Tibial nerve (tissue), 4 donors: ENCODE data around the gene MSRB1. TPM values are rescaled to one million over a fixed set of nuclear protein-coding genes. Genes with fewer than 3 reads are reported as not detected.

Experiments
- DNase-seq, 2 donors: peaks; one replicate each; pipeline ENCODE4 v3.0.0-alpha.2; 2019; ENCODE audit warnings: low spot score in 2 of 2
- H3K27ac ChIP-seq, 4 donors: fragments of 200-600 bp; sonication (generic) in 3 of 4; one replicate each; pipeline ENCODE4 v1.5.1; 2017 to 2019; ENCODE audit warnings: mild to moderate bottlenecking in 1 of 4
- H3K27me3 ChIP-seq, 2 donors: fragments of 200-600 bp; sonication (generic) in 1 of 2; one replicate each; pipeline versions ENCODE4 v1.5.1 to v1.6.0; 2017 to 2019
- H3K36me3 ChIP-seq, 3 donors: fragments of 200-600 bp; sonication (generic); one replicate each; pipeline ENCODE4 v1.5.1; 2018 to 2019
- H3K4me1 ChIP-seq, 4 donors: fragments of 200-600 bp; sonication (generic) in 3 of 4; one replicate each; pipeline ENCODE4 v1.5.1; 2017 to 2019
- H3K4me3 ChIP-seq, 4 donors: fragments of 200-600 bp; sonication (generic) in 3 of 4; one replicate each; pipeline ENCODE4 v1.5.1; 2017 to 2019; ENCODE audit warnings: mild to moderate bottlenecking in 1 of 4, moderate library complexity in 1 of 4
- H3K9me3 ChIP-seq, 4 donors: fragments of 200-600 bp; sonication (generic) in 3 of 4; one replicate each; pipeline ENCODE4 v1.5.1; 2017 to 2019
- CTCF ChIP-seq, 5 experiments: fragments of 200-600 bp in 3 of 5; fragments of 450-650 bp in 2 of 5; sonication (generic) in 3 of 5; IDR thresholded peaks; one replicate each; pipeline ENCODE4 v1.5.1; 2016 to 2019; ENCODE audit warnings: antibody characterized with exemption in 5 of 5, mild to moderate bottlenecking in 3 of 5, moderate library complexity in 2 of 5
- EP300 ChIP-seq, 2 donors: sonication (generic); formaldehyde crosslinking; IDR thresholded peaks; one replicate each; pipeline ENCODE4 v1.6.1; 2017; ENCODE audit warnings: antibody characterized with exemption in 2 of 2, mild to moderate bottlenecking in 1 of 2
- POLR2A ChIP-seq, 2 donors: fragments of 450-650 bp; IDR thresholded peaks; one replicate each; pipeline ENCODE4 v1.6.1; 2017; ENCODE audit warnings: antibody characterized with exemption in 2 of 2, mild to moderate bottlenecking in 2 of 2, moderate library complexity in 2 of 2
- WGBS, 2 donors: methylation state at CpG; one replicate each; pipeline ENCODE4 v1.1.5; 2018; 5-methylcytosine and 5-hydroxymethylcytosine counted together
- total RNA-seq, 4 donors: library from RNA; depleted of rRNA; stranded (reverse); fragments of >200 nt; gene quantifications; one replicate each; pipeline ENCODE4 v1.1.0, GENCODE V29; 2016

The MSRB1 gene
- total RNA-seq, 4 donors from 2014 or later: 22.5 to 46.1 (median 30.3) TPM

GRCh38 chr16:1982013-1982433 lies 39.0 kb upstream of the MSRB1 start:
- TF ChIP-seq EP300 (IDR thresholded peaks at IDR 0.05) (no peak), POLR2A (IDR thresholded peaks at IDR 0.05) (no peak)
- no peak overlapping the region for H3K4me3 ChIP-seq
- peaks cover 0 to 54% of the 10 kb centered on the region in 2 donors for H3K27me3 ChIP-seq
- 39 to 43% methylated on average over 5 of the region's 5 CpGs for WGBS, 2 donors
- H3K27ac ChIP-seq: no peak overlapping the region
- DNase-seq: no peak
- H3K4me1 ChIP-seq: peaks cover 0 to 46% (median 24%) of the 10 kb centered on the region in 4 donors
- peaks cover 0 to 44% (median 13%) of the 10 kb centered on the region in 3 donors for H3K36me3 ChIP-seq
- no peaks in the 10 kb centered on the region for H3K9me3 ChIP-seq

DNA sequence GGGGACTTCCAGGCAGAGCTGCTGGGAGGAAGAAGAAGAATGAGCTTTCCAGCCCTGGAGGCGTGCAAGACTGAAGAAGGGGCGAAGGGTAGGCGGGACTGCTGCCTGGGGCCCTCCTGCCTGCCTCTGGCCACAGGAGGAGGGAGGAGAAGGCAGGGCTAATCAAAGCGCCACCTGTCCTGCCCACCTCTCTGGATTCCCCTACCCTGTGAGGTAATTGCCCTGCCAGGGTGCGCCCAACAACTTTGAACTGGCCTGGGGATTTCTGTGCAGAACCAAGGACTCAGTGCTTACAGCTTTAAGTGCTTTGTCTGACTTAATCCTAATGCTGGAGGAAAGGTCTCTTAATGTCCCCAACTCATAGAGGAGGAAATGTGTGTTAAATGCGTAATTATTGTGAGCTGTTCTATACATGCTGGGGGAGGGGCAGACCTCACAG lies 38.4 kb upstream of the MSRB1 start, which contains the start of gene NOXO1:
Gene NOXO1, minus strand, starts transcription at position 72 of the 439 bp plus-strand sequence. CDS start 290 bp downstream, outside the sequence.
- peaks cover 0 to 44% (median 19%) of the 10 kb centered on the region in 3 donors for H3K36me3 ChIP-seq
- peaks cover 0 to 55% of the 10 kb centered on the region in 2 donors for H3K27me3 ChIP-seq
- peaks cover 0 to 46% (median 24%) of the 10 kb centered on the region in 4 donors for H3K4me1 ChIP-seq
- no peak within 1 kb of the TSS for H3K4me3 ChIP-seq
- 25 to 27% methylated on average over 6 of the region's 6 CpGs for WGBS, 2 donors
- no peaks in the 10 kb centered on the region for H3K9me3 ChIP-seq
- no peak for TF ChIP-seq EP300 (IDR thresholded peaks at IDR 0.05)
- no peak for TF ChIP-seq POLR2A (IDR thresholded peaks at IDR 0.05)
- no peak for TF ChIP-seq CTCF (IDR thresholded peaks at IDR 0.05)
- H3K27ac ChIP-seq: no peak within 1 kb of the TSS
- no peak for DNase-seq

DNA sequence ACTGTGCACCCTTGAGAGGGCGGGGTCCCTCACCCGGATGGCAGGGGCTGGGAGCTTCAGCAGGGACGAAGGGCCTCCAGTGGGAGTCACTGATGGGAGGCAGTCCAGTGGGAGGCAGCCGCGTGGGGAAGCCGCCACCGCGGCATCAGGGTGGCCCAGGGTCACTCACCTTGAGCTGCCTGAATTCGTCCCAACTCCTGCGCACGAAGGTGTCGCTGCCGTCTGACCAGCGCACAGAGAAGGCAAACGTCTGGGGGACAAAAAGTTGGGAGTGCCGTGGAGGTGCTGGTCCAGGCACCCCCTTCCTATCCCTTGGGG lies 37.7 kb upstream of the MSRB1 start:
- no peak for DNase-seq
- Histone ChIP-seq H3K4me3 (no peak overlapping the region), H3K9me3 (no peaks in the 10 kb centered on the region), H3K27me3 (peaks cover 0 to 55% of the 10 kb centered on the region in 2 donors), H3K36me3 (peaks cover 0 to 44% (median 24%) of the 10 kb centered on the region in 3 donors), H3K4me1 (peaks cover 0 to 45% (median 24%) of the 10 kb centered on the region in 4 donors), H3K27ac (no peak overlapping the region)
- TF ChIP-seq CTCF (IDR thresholded peaks at IDR 0.05): no peak
- no peak for TF ChIP-seq POLR2A (IDR thresholded peaks at IDR 0.05)
- TF ChIP-seq EP300 (IDR thresholded peaks at IDR 0.05): no peak
- 12 to 23% methylated on average over 13 to 16 of the region's 16 CpGs for WGBS, 2 donors

- H3K36me3 ChIP-seq: peaks cover 0 to 44% (median 28%) of the 10 kb centered on the region in 3 donors
- H3K27ac ChIP-seq: no peak overlapping the region
- 6 to 10% methylated on average over 33 to 40 of the region's 53 CpGs for WGBS, 2 donors
- no peak for TF ChIP-seq POLR2A (IDR thresholded peaks at IDR 0.05)
- no peak for TF ChIP-seq CTCF (IDR thresholded peaks at IDR 0.05)
- TF ChIP-seq EP300 (IDR thresholded peaks at IDR 0.05): no peak
- H3K27me3 ChIP-seq: peaks cover 0 to 55% of the 10 kb centered on the region in 2 donors
- peaks cover 0 to 40% (median 21%) of the 10 kb centered on the region in 4 donors for H3K4me1 ChIP-seq
- no peaks in the 10 kb centered on the region for H3K9me3 ChIP-seq
- DNase-seq: no peak
- no peak overlapping the region for H3K4me3 ChIP-seq
These were observed 37.2 kb upstream of the MSRB1 start for GRCh38 chr16:1980030-1980769.

DNA sequence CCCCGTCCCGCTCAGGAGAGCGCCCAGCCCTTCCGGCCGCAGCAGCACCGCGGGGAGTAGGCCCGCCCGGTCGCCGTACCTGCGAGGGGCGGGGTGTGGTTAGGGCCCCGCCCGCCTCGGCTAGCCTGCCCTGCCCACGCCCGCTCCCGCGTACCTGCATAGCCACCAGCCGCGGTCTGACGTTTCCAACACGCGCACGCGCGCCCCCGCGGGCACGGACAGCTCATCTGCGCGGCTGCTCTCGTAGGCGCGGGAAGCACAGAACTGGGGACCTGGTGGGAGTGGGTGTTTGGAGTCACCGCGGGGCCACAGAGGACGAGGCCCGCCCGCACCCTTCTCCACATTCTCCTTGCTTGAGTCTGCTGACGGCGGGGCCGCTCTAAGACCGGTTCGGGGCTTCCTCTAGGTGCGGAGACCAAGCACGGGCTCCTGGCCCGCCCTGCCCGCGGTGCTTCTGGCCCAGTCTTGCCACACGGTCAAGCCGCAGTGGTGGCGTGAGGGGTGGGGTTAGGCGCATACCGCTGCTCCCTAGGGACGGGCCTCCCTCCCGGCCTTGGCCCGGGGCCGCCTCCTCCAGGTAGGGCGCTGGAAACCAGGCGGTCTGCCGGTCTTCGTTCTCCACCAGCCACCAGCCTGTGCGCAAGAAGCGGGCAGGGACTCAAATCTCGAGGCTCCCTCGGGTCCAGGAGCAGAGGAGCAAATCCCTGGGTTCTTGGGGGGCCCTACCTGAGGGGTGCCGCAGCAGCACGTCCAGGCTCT lies 36.5 kb upstream of the MSRB1 start:
- peaks cover 0 to 32% (median 14%) of the 10 kb centered on the region in 4 donors for H3K4me1 ChIP-seq
- H3K27ac ChIP-seq: peak overlapping the region in 1 of 4 donors; percentile 53
- peaks cover 0 to 55% of the 10 kb centered on the region in 2 donors for H3K27me3 ChIP-seq
- H3K9me3 ChIP-seq: no peaks in the 10 kb centered on the region
- peak overlapping the region in 1 of 4 donors; percentile 21 for H3K4me3 ChIP-seq
- no peak for DNase-seq
- 24 to 27% methylated on average over 11 to 56 of the region's 70 CpGs for WGBS, 2 donors
- TF ChIP-seq EP300 (IDR thresholded peaks at IDR 0.05): no peak
- no peak for TF ChIP-seq POLR2A (IDR thresholded peaks at IDR 0.05)
- no peak for TF ChIP-seq CTCF (IDR thresholded peaks at IDR 0.05)
- peaks cover 0 to 51% (median 31%) of the 10 kb centered on the region in 3 donors for H3K36me3 ChIP-seq
